Measurements from ENCODE around the gene TGM6. TPM values are rescaled to one million over a fixed set of nuclear protein-coding genes. Genes with fewer than 3 reads are reported as not detected.

The TGM6 gene
- total RNA-seq, 1 donor from 2014 or later = not detected

DNA sequence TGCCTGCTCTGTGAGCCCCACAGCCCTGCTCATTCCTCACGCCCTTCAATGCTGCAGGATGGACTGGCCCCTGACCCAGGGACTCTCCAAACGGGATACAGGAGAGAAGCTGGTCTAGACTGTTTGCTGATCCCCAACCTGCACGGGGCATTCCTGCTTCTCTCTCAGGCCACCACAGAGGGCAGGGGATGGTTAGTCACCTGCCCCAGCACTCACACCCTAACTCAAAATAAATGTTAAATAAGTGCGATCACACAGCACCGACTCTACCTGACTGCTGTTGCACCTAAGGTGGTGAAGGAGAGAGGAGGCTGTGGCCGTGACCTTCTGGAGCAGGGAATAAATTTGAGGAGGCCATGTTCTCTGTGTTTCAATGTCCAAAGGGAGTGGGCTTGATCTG, 39.9 kb upstream of the TGM6 start:
- TF ChIP-seq CTCF (conservative IDR thresholded peaks at IDR 0.05) = no peak
- H3K36me3 Mint-ChIP-seq (ENCODE audit: low read depth) = no peaks in the 10 kb centered on the region
- no peak overlapping the region for H3K4me3 Mint-ChIP-seq
- H3K9me3 Mint-ChIP-seq = peaks cover 5% of the 10 kb centered on the region
- DNase-seq (ENCODE audit: low read depth, low spot score) = no peak
- H3K4me1 Mint-ChIP-seq = no peaks in the 10 kb centered on the region
- H3K27me3 Mint-ChIP-seq (ENCODE audit: low read depth) = peaks cover 3% of the 10 kb centered on the region
- H3K27ac Mint-ChIP-seq (ENCODE audit: unreplicated experiment) = no peak overlapping the region

GRCh38 chr20:2341336-2341735, 39.4 kb upstream of the TGM6 start:
- Mint-ChIP-seq H3K4me3 (no peak overlapping the region), H3K9me3 (peaks cover 5% of the 10 kb centered on the region), H3K27me3 (ENCODE audit: low read depth) (peaks cover 3% of the 10 kb centered on the region), H3K27ac (ENCODE audit: unreplicated experiment) (no peak overlapping the region), H3K4me1 (no peaks in the 10 kb centered on the region), H3K36me3 (ENCODE audit: low read depth) (no peaks in the 10 kb centered on the region)
- TF ChIP-seq CTCF (conservative IDR thresholded peaks at IDR 0.05) = no peak
- no peak for DNase-seq (ENCODE audit: low read depth, low spot score)

- Mint-ChIP-seq H3K4me1 (no peaks in the 10 kb centered on the region), H3K4me3 (no peak overlapping the region), H3K27ac (ENCODE audit: unreplicated experiment) (no peak overlapping the region), H3K36me3 (ENCODE audit: low read depth) (no peaks in the 10 kb centered on the region), H3K9me3 (peaks cover 7% of the 10 kb centered on the region), H3K27me3 (ENCODE audit: low read depth) (peaks cover 3% of the 10 kb centered on the region)
- TF ChIP-seq CTCF (conservative IDR thresholded peaks at IDR 0.05) = no peak
- DNase-seq (ENCODE audit: low read depth, low spot score) = no peak
Observed at GRCh38 chr20:2342243-2342642, 38.5 kb upstream of the TGM6 start.

DNA sequence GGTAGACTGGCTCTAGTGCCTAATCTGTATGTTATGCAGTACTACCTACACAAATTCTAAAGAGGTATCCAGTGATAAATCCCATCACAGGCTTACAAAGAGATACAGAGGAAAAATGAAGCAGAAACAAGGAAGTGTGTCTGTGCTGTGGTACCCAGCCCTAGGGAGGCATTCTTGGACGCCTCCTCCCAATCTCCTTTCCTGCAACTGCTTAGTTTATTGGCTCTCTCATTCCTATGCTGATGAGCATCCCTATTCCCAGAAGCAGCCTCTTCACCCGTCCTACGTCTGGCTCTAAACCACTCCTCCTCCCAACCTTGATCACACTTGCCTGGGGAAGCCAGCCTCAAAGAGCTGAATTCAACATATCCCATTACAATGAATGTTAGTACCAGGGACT, 34.5 kb upstream of the TGM6 start:
- Mint-ChIP-seq H3K4me3 (no peak overlapping the region), H3K36me3 (ENCODE audit: low read depth) (no peaks in the 10 kb centered on the region), H3K4me1 (no peaks in the 10 kb centered on the region), H3K27ac (ENCODE audit: unreplicated experiment) (no peak overlapping the region), H3K27me3 (ENCODE audit: low read depth) (peaks cover 3% of the 10 kb centered on the region), H3K9me3 (peaks cover 10% of the 10 kb centered on the region)
- no peak for TF ChIP-seq CTCF (conservative IDR thresholded peaks at IDR 0.05)
- no peak for DNase-seq (ENCODE audit: low read depth, low spot score)

DNA sequence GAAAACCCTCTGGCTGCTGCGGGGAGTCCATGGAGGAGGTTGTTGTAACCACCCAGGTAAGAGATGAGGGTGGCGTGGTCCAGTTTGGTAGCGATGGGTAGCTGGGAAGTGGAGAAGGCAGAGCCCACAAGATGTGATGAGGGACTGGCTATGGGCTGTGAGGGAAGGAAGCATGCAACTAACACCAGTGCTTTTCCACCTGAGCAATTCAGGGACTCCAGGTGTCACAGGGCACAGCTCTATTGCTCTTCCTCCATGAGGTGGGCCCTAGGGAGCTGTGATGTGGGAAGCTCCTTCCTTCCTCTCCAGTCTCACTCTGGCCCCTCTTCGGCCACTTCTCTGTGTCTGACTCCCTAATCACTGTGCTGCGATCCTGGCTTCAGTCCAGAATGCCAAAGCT, 32.4 kb upstream of the TGM6 start:
- Mint-ChIP-seq H3K27ac (ENCODE audit: unreplicated experiment) (no peak overlapping the region), H3K27me3 (ENCODE audit: low read depth) (peaks cover 3% of the 10 kb centered on the region), H3K4me1 (peaks cover 8% of the 10 kb centered on the region), H3K9me3 (peaks cover 4% of the 10 kb centered on the region), H3K4me3 (no peak overlapping the region), H3K36me3 (ENCODE audit: low read depth) (no peaks in the 10 kb centered on the region)
- no peak for DNase-seq (ENCODE audit: low read depth, low spot score)
- no peak for TF ChIP-seq CTCF (conservative IDR thresholded peaks at IDR 0.05)

DNA sequence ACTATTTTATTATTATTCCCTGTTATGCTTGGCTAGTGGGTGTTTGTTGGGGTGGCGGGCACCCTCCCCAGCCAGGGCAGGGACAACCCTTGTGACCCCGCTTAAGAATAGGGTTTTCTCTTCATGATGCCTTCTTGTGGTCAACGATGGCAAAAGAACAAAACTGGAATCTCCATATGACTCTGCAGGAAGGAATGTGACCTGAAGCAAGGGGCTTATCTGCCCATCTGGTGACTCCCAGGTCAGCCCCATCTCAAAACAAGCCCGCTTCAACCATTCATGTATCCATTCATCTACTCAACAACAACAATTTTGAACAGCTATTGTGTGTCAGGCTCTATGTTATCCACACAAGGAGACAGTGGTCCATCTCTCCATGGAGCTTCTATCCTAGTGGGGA, 30.9 kb upstream of the TGM6 start:
- H3K4me1 Mint-ChIP-seq = peaks cover 8% of the 10 kb centered on the region
- no peak for TF ChIP-seq CTCF (conservative IDR thresholded peaks at IDR 0.05)
- peaks cover 3% of the 10 kb centered on the region for H3K27me3 Mint-ChIP-seq (ENCODE audit: low read depth)
- no peak overlapping the region for H3K27ac Mint-ChIP-seq (ENCODE audit: unreplicated experiment)
- H3K9me3 Mint-ChIP-seq = peaks cover 4% of the 10 kb centered on the region
- no peak overlapping the region for H3K4me3 Mint-ChIP-seq
- no peaks in the 10 kb centered on the region for H3K36me3 Mint-ChIP-seq (ENCODE audit: low read depth)
- no peak for DNase-seq (ENCODE audit: low read depth, low spot score)

Measured in neural crest cell (in vitro differentiated cells).